OCI-LY7 (cell line): ENCODE data around the gene PHF21B. TPM values are rescaled to one million over a fixed set of nuclear protein-coding genes. Genes with fewer than 3 reads are reported as not detected.

Experiments
- BruUV-seq: library from RNA; stranded (reverse); fragments of 400-500 nt; replicated peaks from 2 replicates; lab custom pipeline; 2021; lab: Mats Ljungman, UMichigan
- CTCF ChIA-PET: fragments of 300-600 bp; sonication (Branson Sonifier 250); formaldehyde crosslinking; loops from one replicate; lab custom pipeline; 2022; ENCODE audit warnings: antibody characterized with exemption; ENCODE audit not compliant: unreplicated experiment; lab: Charles Lee
- POLR2A ChIA-PET: fragments of 300-600 bp; sonication (Branson Sonifier 250); formaldehyde crosslinking; loops from one replicate; lab custom pipeline; 2022; ENCODE audit warnings: antibody characterized with exemption; lab: Charles Lee
- DNase-seq: peaks from one replicate; pipeline ENCODE4 v3.0.0-alpha.2; 2015; ENCODE audit warnings: low spot score
- H2AFZ ChIP-seq: fragments of 200-600 bp; sonication (generic), shearing (Covaris generic); 2 replicates; pipeline ENCODE4 v1.6.1; 2014; ENCODE audit warnings: mild to moderate bottlenecking, antibody characterized with exemption, low read length, moderate library complexity
- H3K27ac ChIP-seq: fragments of 200-600 bp; sonication (generic); 2 replicates; pipeline ENCODE4 v1.5.1; 2014; ENCODE audit warnings: mixed run types, low read depth, mild to moderate bottlenecking, moderate library complexity, low read length, inconsistent platforms; ENCODE audit not compliant: poor library complexity, severe bottlenecking
- H3K36me3 ChIP-seq: fragments of 200-600 bp; sonication (generic); 2 replicates; pipeline ENCODE4 v1.6.1; 2014; ENCODE audit warnings: mild to moderate bottlenecking, antibody characterized with exemption, low read length, moderate library complexity, mixed read lengths; ENCODE audit not compliant: insufficient read depth
- H3K4me1 ChIP-seq: fragments of 200-600 bp; sonication (generic); 2 replicates; pipeline ENCODE4 v1.5.1; 2014; ENCODE audit warnings: mild to moderate bottlenecking, low read length; ENCODE audit not compliant: insufficient read depth, poor library complexity, severe bottlenecking
- H3K4me2 ChIP-seq: fragments of 200-600 bp; sonication (generic); 2 replicates; pipeline ENCODE4 v1.6.1; 2014; ENCODE audit warnings: mild to moderate bottlenecking, low read length
- H3K4me3 ChIP-seq: fragments of 200-600 bp; sonication (generic); 2 replicates; pipeline ENCODE4 v1.5.1; 2014; ENCODE audit warnings: mild to moderate bottlenecking, low read depth, low read length; ENCODE audit not compliant: poor library complexity, severe bottlenecking
- H3K79me2 ChIP-seq: fragments of 200-600 bp; sonication (generic); 2 replicates; pipeline ENCODE4 v1.6.1; 2016; ENCODE audit warnings: low read depth, mild to moderate bottlenecking, low read length, moderate library complexity, mixed read lengths; ENCODE audit not compliant: insufficient read depth
- H3K9me2 ChIP-seq: fragments of 200-600 bp; sonication (generic); 2 replicates; pipeline ENCODE4 v1.6.1; 2016; ENCODE audit warnings: mild to moderate bottlenecking, low read length, mixed read lengths; ENCODE audit not compliant: insufficient read depth
- H3K9me3 ChIP-seq: fragments of 200-600 bp; sonication (generic); 2 replicates; pipeline ENCODE4 v1.6.1; 2014; ENCODE audit warnings: mild to moderate bottlenecking, mixed run types, low read length, mixed read lengths
- H4K20me1 ChIP-seq: fragments of 200-600 bp; sonication (generic); 2 replicates; pipeline ENCODE4 v1.6.1; 2014; ENCODE audit warnings: mild to moderate bottlenecking, antibody characterized with exemption, low read length, moderate library complexity, mixed read lengths; ENCODE audit not compliant: insufficient read depth
- EZH2phosphoT487 ChIP-seq: fragments of 200-600 bp; sonication (generic); IDR thresholded peaks from 2 replicates; pipeline ENCODE4 v1.6.1; 2018; ENCODE audit warnings: low read depth, borderline replicate concordance, mild to moderate bottlenecking, mixed run types, antibody characterized with exemption, low read length, moderate library complexity, mixed read lengths
- intact Hi-C: fragments of 100-400 bp; cut with micrococcal nuclease; formaldehyde crosslinking; loops from one replicate; pipeline ENCODE4 v1.10.0; 2022; ENCODE audit not compliant: unreplicated experiment
- total RNA-seq, 2 experiments: library from RNA; depleted of rRNA in 1 of 2; stranded (reverse); fragments of >200 nt in 1 of 2; shearing (Covaris generic) in 1 of 2; gene quantifications; 2 replicates each; pipeline ENCODE4 v1.2.3, GENCODE V29; 2014 to 2022
- TF ChIP-seq, protein P1 (sequence below): fragments of 200-600 bp; sonication (generic); conservative IDR thresholded peaks from 2 replicates; pipeline ENCODE4 v1.5.1; 2014; ENCODE audit warnings: mild to moderate bottlenecking, antibody characterized with exemption, low read length, moderate library complexity, mixed read lengths

Gene PHF21B
- total RNA-seq, 2 experiments from 2014 or later = 9.4 to 12.4 TPM

DNA sequence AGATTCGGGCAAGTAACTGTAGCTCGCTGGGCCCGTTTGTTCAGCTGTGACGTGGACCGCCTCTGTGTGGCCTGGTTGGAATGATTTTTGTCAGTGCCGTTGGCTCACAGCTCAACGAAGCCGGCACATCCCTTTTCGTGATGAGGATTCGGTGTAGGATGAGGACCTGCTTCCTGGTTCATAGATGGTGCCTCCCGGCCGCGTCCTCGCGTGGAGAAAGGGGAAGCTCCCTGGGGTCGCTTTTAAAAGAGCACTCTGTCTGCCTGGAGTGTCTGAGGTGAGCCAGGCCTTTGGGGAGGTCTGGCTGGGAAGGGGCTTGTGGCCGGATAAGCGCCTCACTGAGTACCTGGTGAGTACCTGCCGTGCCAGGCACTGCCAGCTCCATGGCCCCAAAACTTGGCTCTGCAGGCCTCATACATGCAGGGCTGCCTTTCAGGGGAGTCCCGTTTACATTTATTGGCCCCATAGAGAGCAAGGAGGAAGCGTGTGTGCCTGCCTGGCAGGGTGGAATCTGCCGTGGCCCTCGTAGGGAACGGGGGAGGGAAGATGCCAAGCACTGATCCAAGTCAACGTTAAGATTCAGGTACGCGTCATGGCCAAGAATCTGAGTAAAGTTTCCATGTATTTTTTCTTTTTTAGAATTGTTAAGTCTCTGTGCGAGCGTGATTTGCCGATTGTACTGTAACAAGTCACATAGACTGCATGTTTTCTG, 169.0 kb downstream of the PHF21B start:
- Histone ChIP-seq H3K4me1 (no peaks in the 10 kb centered on the region), H3K27ac (no peak overlapping the region), H3K36me3 (no peaks in the 10 kb centered on the region), H3K4me2 (no peak overlapping the region), H3K79me2 (no peaks in the 10 kb centered on the region), H3K9me2 (no peaks in the 10 kb centered on the region), H4K20me1 (no peaks in the 10 kb centered on the region), H3K9me3 (no peaks in the 10 kb centered on the region), H3K4me3 (no peak overlapping the region), H2AFZ (no peak overlapping the region)
- ChIA-PET POLR2A (interaction anchor here (0.5 kb wide), 1 partner anchor 352 kb away, joined by 5 read pairs; no protein-coding TSS in a partner anchor), CTCF (no interaction called here)
- no peak for DNase-seq
- intact Hi-C loops = no loop called here
- no peak for TF ChIP-seq EZH2phosphoT487
- TF ChIP-seq, protein P1, sequence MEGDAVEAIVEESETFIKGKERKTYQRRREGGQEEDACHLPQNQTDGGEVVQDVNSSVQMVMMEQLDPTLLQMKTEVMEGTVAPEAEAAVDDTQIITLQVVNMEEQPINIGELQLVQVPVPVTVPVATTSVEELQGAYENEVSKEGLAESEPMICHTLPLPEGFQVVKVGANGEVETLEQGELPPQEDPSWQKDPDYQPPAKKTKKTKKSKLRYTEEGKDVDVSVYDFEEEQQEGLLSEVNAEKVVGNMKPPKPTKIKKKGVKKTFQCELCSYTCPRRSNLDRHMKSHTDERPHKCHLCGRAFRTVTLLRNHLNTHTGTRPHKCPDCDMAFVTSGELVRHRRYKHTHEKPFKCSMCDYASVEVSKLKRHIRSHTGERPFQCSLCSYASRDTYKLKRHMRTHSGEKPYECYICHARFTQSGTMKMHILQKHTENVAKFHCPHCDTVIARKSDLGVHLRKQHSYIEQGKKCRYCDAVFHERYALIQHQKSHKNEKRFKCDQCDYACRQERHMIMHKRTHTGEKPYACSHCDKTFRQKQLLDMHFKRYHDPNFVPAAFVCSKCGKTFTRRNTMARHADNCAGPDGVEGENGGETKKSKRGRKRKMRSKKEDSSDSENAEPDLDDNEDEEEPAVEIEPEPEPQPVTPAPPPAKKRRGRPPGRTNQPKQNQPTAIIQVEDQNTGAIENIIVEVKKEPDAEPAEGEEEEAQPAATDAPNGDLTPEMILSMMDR = no peak
- BruUV-seq = no TSS peak

DNA sequence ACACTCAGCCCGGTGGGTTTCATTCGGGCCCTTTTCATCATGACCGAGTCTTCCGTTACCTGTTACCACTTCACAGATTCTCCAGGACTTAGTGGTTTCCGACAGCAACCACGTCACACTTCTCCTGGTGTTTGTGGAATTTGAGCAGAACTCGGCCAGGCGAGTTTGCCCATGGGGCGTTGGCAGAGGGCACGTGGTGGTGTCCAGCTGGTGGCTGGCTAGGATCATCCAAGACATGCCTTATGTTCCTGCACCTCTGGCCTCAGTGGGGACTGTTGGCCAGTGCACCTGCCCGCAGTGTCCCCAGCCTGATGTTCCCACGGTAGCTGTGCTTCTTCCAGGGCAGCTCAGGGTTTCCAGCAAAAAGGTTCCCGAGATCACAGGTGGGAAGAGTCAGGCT, 170.1 kb downstream of the PHF21B start:
- Histone ChIP-seq H3K9me2 (no peaks in the 10 kb centered on the region), H3K9me3 (peaks cover under 1% of the 10 kb centered on the region; the same call in 1 of the 2 replicates), H3K4me1 (no peaks in the 10 kb centered on the region), H2AFZ (no peak overlapping the region), H3K27ac (no peak overlapping the region), H3K4me2 (no peak overlapping the region), H3K4me3 (no peak overlapping the region), H3K36me3 (no peaks in the 10 kb centered on the region), H4K20me1 (no peaks in the 10 kb centered on the region), H3K79me2 (no peaks in the 10 kb centered on the region)
- intact Hi-C loops = no loop called here
- ChIA-PET CTCF (no interaction called here), POLR2A (no interaction called here)
- no TSS peak for BruUV-seq
- TF ChIP-seq, protein P1 = no peak
- no peak for TF ChIP-seq EZH2phosphoT487
- no peak for DNase-seq

DNA sequence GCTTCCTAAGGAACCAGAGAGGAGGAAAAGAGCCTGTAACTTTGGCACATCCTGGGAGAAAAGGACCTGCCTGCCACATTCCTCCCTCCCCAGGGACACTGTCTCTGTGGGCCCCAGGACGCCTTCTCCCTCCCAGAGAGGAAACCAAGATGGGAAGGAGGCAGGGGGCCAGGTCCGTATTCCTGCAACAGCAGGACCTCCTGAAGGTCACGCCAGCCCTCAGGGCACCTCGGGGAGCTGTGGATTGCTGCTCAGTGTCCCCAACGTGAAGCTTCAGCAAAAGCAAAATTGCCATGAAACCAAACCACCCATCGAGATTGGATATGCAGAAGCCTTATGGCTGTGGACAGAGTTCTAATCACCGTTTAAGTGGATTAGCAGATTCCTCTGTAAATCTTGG, 170.7 kb downstream of the PHF21B start:
- Histone ChIP-seq H3K79me2 (no peaks in the 10 kb centered on the region), H3K4me2 (no peak overlapping the region), H3K9me3 (peaks cover 3% of the 10 kb centered on the region; the same call in 1 of the 2 replicates), H4K20me1 (no peaks in the 10 kb centered on the region), H3K4me3 (no peak overlapping the region), H3K36me3 (no peaks in the 10 kb centered on the region), H3K9me2 (no peaks in the 10 kb centered on the region), H3K4me1 (no peaks in the 10 kb centered on the region), H3K27ac (no peak overlapping the region), H2AFZ (no peak overlapping the region)
- POLR2A ChIA-PET = no interaction called here
- intact Hi-C loops = no loop called here
- CTCF ChIA-PET = no interaction called here
- no TSS peak for BruUV-seq
- TF ChIP-seq, protein P1 = no peak
- TF ChIP-seq EZH2phosphoT487 = no peak
- DNase-seq = no peak
